Tibial artery (tissue), 4 donors: ENCODE results near the gene GNPTAB.

Experiments
- DNase-seq, 2 donors: peaks; one replicate each; pipeline ENCODE4 v3.0.0-alpha.2; 2019
- H3K27ac ChIP-seq, 2 donors: fragments of 200-600 bp; sonication (generic) in 1 of 2; 1 replicate in 1 of 2; 2 replicates in 1 of 2; pipeline ENCODE4 v1.5.1; 2018 to 2019; ENCODE audit warnings: mild to moderate bottlenecking in 1 of 2
- H3K27me3 ChIP-seq, 2 donors: fragments of 200-600 bp; sonication (generic) in 1 of 2; one replicate each; pipeline versions ENCODE4 v1.5.1 to v1.6.0; 2016 to 2019
- H3K36me3 ChIP-seq, 3 donors: fragments of 200-600 bp; sonication (generic) in 2 of 3; one replicate each; pipeline ENCODE4 v1.5.1; 2016 to 2019; ENCODE audit warnings: mild to moderate bottlenecking in 2 of 3
- H3K4me1 ChIP-seq, 4 donors: fragments of 200-600 bp; sonication (generic) in 2 of 4; 1 replicate in 3 of 4; 2 replicates in 1 of 4; pipeline ENCODE4 v1.5.1; 2016 to 2019
- H3K4me3 ChIP-seq, 2 donors: fragments of 200-600 bp; sonication (generic) in 1 of 2; 1 replicate in 1 of 2; 2 replicates in 1 of 2; pipeline ENCODE4 v1.5.1; 2018 to 2019; ENCODE audit warnings: mild to moderate bottlenecking in 2 of 2
- H3K9me3 ChIP-seq, 3 donors: fragments of 200-600 bp; sonication (generic) in 1 of 3; one replicate each; pipeline ENCODE4 v1.5.1; 2016 to 2019
- CTCF ChIP-seq, 2 experiments: fragments of 200-600 bp in 1 of 2; fragments of 450-650 bp in 1 of 2; IDR thresholded peaks; one replicate each; pipeline ENCODE4 v1.5.1; 2017 to 2019; ENCODE audit warnings: antibody characterized with exemption in 2 of 2, mild to moderate bottlenecking in 1 of 2, moderate library complexity in 1 of 2
- intact Hi-C: fragments of 100-400 bp; cut with DNase I; formaldehyde crosslinking; loops from one replicate; pipeline ENCODE4 v1.15.0; 2023; ENCODE audit warnings: low total_unique reads

Gene GNPTAB

GRCh38 chr12:101855976-101856375 is 25.2 kb upstream of the GNPTAB start:
- no peak for TF ChIP-seq CTCF (IDR thresholded peaks at IDR 0.05)
- Histone ChIP-seq H3K4me3 (no peak overlapping the region), H3K9me3 (no peaks in the 10 kb centered on the region), H3K36me3 (no peaks in the 10 kb centered on the region), H3K27me3 (no peaks in the 10 kb centered on the region), H3K4me1 (peaks cover 0 to 17% (median 3%) of the 10 kb centered on the region in 4 donors), H3K27ac (no peak overlapping the region)
- no peak for DNase-seq
- intact Hi-C loops = no loop called here

- no peak for DNase-seq
- intact Hi-C loops = no loop called here
- no peak overlapping the region for H3K27ac ChIP-seq
- H3K4me1 ChIP-seq = peaks cover 0 to 17% (median 3%) of the 10 kb centered on the region in 4 donors
- H3K36me3 ChIP-seq = no peaks in the 10 kb centered on the region
- no peaks in the 10 kb centered on the region for H3K9me3 ChIP-seq
- H3K4me3 ChIP-seq = no peak overlapping the region
- no peak for TF ChIP-seq CTCF (IDR thresholded peaks at IDR 0.05)
- H3K27me3 ChIP-seq = no peaks in the 10 kb centered on the region
Observed at GRCh38 chr12:101855364-101855884, 24.7 kb upstream of the GNPTAB start.

- Histone ChIP-seq H3K27me3 (no peaks in the 10 kb centered on the region), H3K27ac (no peak overlapping the region), H3K36me3 (no peaks in the 10 kb centered on the region), H3K4me3 (no peak overlapping the region), H3K9me3 (no peaks in the 10 kb centered on the region), H3K4me1 (peaks cover 0 to 17% (median 3%) of the 10 kb centered on the region in 4 donors)
- TF ChIP-seq CTCF (IDR thresholded peaks at IDR 0.05) = no peak
- intact Hi-C loops = no loop called here
- DNase-seq = no peak
Observed at GRCh38 chr12:101854747-101855146, 24.0 kb upstream of the GNPTAB start.

GRCh38 chr12:101852998-101853397 is 22.2 kb upstream of the GNPTAB start:
- DNase-seq = no peak
- intact Hi-C loops = no loop called here
- H3K27ac ChIP-seq = no peak overlapping the region
- H3K4me3 ChIP-seq = no peak overlapping the region
- no peaks in the 10 kb centered on the region for H3K9me3 ChIP-seq
- H3K4me1 ChIP-seq = peaks cover 0 to 17% (median 3%) of the 10 kb centered on the region in 4 donors
- TF ChIP-seq CTCF (IDR thresholded peaks at IDR 0.05) = no peak
- H3K27me3 ChIP-seq = no peaks in the 10 kb centered on the region
- no peaks in the 10 kb centered on the region for H3K36me3 ChIP-seq

- H3K27me3 ChIP-seq = no peaks in the 10 kb centered on the region
- no peak for TF ChIP-seq CTCF (IDR thresholded peaks at IDR 0.05)
- H3K9me3 ChIP-seq = no peaks in the 10 kb centered on the region
- peaks cover 0 to 1% (median 0%) of the 10 kb centered on the region in 4 donors for H3K4me1 ChIP-seq
- H3K4me3 ChIP-seq = no peak overlapping the region
- no peaks in the 10 kb centered on the region for H3K36me3 ChIP-seq
- H3K27ac ChIP-seq = no peak overlapping the region
- intact Hi-C loops = no loop called here
- DNase-seq = no peak
Observed at GRCh38 chr12:101850199-101850598, 19.4 kb upstream of the GNPTAB start.

- no peaks in the 10 kb centered on the region for H3K9me3 ChIP-seq
- no peaks in the 10 kb centered on the region for H3K36me3 ChIP-seq
- DNase-seq = no peak
- no peaks in the 10 kb centered on the region for H3K4me1 ChIP-seq
- H3K27ac ChIP-seq = no peak overlapping the region
- H3K4me3 ChIP-seq = no peak overlapping the region
- intact Hi-C loops = no loop called here
- TF ChIP-seq CTCF (IDR thresholded peaks at IDR 0.05) = no peak
- no peaks in the 10 kb centered on the region for H3K27me3 ChIP-seq
Observed at GRCh38 chr12:101847325-101847724, 16.6 kb upstream of the GNPTAB start.
